SK-N-SH (cell line): ENCODE results near the gene SCYGR1. TPM values are rescaled to one million over a fixed set of nuclear protein-coding genes. Genes with fewer than 3 reads are reported as not detected.

Experiments
- ELF1 ChIP-seq: IDR thresholded peaks from 2 replicates; pipeline ENCODE4 v1.4.0; 2012
- FOXJ3 ChIP-seq: sonication (generic); formaldehyde crosslinking; IDR thresholded peaks from 2 replicates; pipeline ENCODE4 v1.5.1; 2020; ENCODE audit warnings: mild to moderate bottlenecking, missing genetic modification reagents
- FOXM1 ChIP-seq: IDR thresholded peaks from 2 replicates; pipeline ENCODE4 v1.4.0; 2012; ENCODE audit warnings: low read depth, mild to moderate bottlenecking
- GABPA ChIP-seq: IDR thresholded peaks from 2 replicates; pipeline ENCODE4 v1.4.0; 2012; ENCODE audit warnings: low read depth, mild to moderate bottlenecking
- GATA2 ChIP-seq: sonication (generic); formaldehyde crosslinking; IDR thresholded peaks from 2 replicates; pipeline ENCODE4 v1.5.0; 2020; ENCODE audit warnings: mild to moderate bottlenecking, missing genetic modification reagents
- JUND ChIP-seq: IDR thresholded peaks from 2 replicates; pipeline ENCODE4 v1.4.0; 2012
- MEF2A ChIP-seq: IDR thresholded peaks from 2 replicates; pipeline ENCODE4 v1.4.0; 2012; ENCODE audit warnings: low read depth, borderline replicate concordance
- NFIC ChIP-seq: IDR thresholded peaks from 2 replicates; pipeline ENCODE4 v1.4.0; 2012; ENCODE audit warnings: borderline replicate concordance
- NRF1 ChIP-seq: IDR thresholded peaks from 2 replicates; pipeline ENCODE4 v1.6.1; 2012; ENCODE audit warnings: low read depth, mild to moderate bottlenecking, low read length
- RCOR1 ChIP-seq: fragments of 150-350 bp; IDR thresholded peaks from 2 replicates; pipeline ENCODE4 v1.6.1; 2017; ENCODE audit warnings: antibody characterized with exemption, low read length
- RXRA ChIP-seq: IDR thresholded peaks from 2 replicates; pipeline ENCODE4 v1.4.0; 2012; ENCODE audit warnings: low read depth, mild to moderate bottlenecking, borderline replicate concordance
- SIN3A ChIP-seq: IDR thresholded peaks from 2 replicates; pipeline ENCODE4 v1.6.1; 2012; ENCODE audit warnings: low read depth, mild to moderate bottlenecking, low read length, moderate library complexity, borderline replicate concordance
- TAF1 ChIP-seq: IDR thresholded peaks from 2 replicates; pipeline ENCODE4 v1.6.1; 2012; ENCODE audit warnings: low read depth, mild to moderate bottlenecking, low read length, moderate library complexity, borderline replicate concordance
- polyA plus RNA-seq, 3 experiments: library from polyadenylated mRNA; depleted of rRNA; stranded (reverse); fragments of >200 nt; gene quantifications; 2 replicates each; pipeline ENCODE4 v1.2.3, GENCODE V29; 2012
- TF ChIP-seq, protein P1 (sequence below): IDR thresholded peaks from 2 replicates; pipeline ENCODE4 v1.6.1; 2012; ENCODE audit warnings: mild to moderate bottlenecking, low read depth, low read length, moderate library complexity
- TF ChIP-seq, protein P2 (sequence below): IDR thresholded peaks from 2 replicates; pipeline ENCODE4 v1.4.0; 2012; ENCODE audit warnings: low read depth, borderline replicate concordance
- TF ChIP-seq, protein P3 (sequence below): fragments of 150-350 bp; IDR thresholded peaks from 2 replicates; pipeline ENCODE4 v1.6.1; 2016; ENCODE audit warnings: mild to moderate bottlenecking, low read depth, low read length
- TF ChIP-seq, protein P4 (sequence below): IDR thresholded peaks from 2 replicates; pipeline ENCODE4 v1.4.0; 2012; ENCODE audit warnings: low read depth
- TF ChIP-seq, protein P5 (sequence below): fragments of 200-600 bp; sonication (generic); IDR thresholded peaks from 2 replicates; pipeline ENCODE4 v1.6.1; 2017; ENCODE audit warnings: antibody characterized with exemption, mild to moderate bottlenecking, moderate library complexity

Gene SCYGR1
- polyA plus RNA-seq, 1 of the 3 experiments (the other 2 are of a cell fraction) = not detected

DNA sequence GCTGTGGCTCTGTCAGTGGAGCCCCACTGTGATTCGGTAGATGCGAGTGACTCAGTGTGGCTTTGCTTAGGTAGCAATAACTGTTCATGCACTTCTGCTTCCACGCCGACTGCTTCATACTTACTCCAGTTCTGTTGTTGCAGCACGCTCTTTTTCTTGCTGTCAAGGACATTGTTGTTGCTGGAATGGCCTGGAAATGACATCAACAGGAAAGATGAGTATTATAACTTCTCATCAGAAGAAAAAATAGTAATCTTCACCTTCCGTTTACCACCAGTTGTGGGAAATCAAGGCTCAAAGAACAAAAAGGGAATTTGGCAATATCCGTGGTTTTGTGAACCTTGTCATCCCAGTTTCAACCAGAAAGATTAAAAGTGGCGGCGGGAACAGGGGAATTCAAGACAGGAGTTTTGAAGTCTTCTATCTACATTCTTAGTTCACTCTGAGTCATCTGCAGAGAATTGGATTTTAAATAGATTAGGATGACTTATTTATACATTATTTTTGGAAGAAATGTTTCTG lies 16.9 kb downstream of the SCYGR1 start (continued):
- TF ChIP-seq, protein P1, sequence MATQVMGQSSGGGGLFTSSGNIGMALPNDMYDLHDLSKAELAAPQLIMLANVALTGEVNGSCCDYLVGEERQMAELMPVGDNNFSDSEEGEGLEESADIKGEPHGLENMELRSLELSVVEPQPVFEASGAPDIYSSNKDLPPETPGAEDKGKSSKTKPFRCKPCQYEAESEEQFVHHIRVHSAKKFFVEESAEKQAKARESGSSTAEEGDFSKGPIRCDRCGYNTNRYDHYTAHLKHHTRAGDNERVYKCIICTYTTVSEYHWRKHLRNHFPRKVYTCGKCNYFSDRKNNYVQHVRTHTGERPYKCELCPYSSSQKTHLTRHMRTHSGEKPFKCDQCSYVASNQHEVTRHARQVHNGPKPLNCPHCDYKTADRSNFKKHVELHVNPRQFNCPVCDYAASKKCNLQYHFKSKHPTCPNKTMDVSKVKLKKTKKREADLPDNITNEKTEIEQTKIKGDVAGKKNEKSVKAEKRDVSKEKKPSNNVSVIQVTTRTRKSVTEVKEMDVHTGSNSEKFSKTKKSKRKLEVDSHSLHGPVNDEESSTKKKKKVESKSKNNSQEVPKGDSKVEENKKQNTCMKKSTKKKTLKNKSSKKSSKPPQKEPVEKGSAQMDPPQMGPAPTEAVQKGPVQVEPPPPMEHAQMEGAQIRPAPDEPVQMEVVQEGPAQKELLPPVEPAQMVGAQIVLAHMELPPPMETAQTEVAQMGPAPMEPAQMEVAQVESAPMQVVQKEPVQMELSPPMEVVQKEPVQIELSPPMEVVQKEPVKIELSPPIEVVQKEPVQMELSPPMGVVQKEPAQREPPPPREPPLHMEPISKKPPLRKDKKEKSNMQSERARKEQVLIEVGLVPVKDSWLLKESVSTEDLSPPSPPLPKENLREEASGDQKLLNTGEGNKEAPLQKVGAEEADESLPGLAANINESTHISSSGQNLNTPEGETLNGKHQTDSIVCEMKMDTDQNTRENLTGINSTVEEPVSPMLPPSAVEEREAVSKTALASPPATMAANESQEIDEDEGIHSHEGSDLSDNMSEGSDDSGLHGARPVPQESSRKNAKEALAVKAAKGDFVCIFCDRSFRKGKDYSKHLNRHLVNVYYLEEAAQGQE = no peak
- TF ChIP-seq RCOR1 (no peak), TAF1 (no peak), GATA2 (no peak), RXRA (0 out of 2 replicates have a peak, but pooled peaks have one; percentile 28), FOXM1 (no peak), ELF1 (no peak), NFIC (peak; percentile 56; the same call in 1 of the 2 replicates), SIN3A (no peak), MEF2A (peak; percentile 48; the same call in 1 of the 2 replicates), FOXJ3 (CRISPR knock-in tag) (no peak), JUND (peak; percentile 73), NRF1 (no peak), GABPA (no peak)
- TF ChIP-seq, protein P2, sequence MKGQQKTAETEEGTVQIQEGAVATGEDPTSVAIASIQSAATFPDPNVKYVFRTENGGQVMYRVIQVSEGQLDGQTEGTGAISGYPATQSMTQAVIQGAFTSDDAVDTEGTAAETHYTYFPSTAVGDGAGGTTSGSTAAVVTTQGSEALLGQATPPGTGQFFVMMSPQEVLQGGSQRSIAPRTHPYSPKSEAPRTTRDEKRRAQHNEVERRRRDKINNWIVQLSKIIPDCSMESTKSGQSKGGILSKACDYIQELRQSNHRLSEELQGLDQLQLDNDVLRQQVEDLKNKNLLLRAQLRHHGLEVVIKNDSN = no peak
- TF ChIP-seq, protein P3, sequence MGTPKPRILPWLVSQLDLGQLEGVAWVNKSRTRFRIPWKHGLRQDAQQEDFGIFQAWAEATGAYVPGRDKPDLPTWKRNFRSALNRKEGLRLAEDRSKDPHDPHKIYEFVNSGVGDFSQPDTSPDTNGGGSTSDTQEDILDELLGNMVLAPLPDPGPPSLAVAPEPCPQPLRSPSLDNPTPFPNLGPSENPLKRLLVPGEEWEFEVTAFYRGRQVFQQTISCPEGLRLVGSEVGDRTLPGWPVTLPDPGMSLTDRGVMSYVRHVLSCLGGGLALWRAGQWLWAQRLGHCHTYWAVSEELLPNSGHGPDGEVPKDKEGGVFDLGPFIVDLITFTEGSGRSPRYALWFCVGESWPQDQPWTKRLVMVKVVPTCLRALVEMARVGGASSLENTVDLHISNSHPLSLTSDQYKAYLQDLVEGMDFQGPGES = no peak
- TF ChIP-seq, protein P4, sequence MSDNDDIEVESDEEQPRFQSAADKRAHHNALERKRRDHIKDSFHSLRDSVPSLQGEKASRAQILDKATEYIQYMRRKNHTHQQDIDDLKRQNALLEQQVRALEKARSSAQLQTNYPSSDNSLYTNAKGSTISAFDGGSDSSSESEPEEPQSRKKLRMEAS = peak; percentile 64
- TF ChIP-seq, protein P5, sequence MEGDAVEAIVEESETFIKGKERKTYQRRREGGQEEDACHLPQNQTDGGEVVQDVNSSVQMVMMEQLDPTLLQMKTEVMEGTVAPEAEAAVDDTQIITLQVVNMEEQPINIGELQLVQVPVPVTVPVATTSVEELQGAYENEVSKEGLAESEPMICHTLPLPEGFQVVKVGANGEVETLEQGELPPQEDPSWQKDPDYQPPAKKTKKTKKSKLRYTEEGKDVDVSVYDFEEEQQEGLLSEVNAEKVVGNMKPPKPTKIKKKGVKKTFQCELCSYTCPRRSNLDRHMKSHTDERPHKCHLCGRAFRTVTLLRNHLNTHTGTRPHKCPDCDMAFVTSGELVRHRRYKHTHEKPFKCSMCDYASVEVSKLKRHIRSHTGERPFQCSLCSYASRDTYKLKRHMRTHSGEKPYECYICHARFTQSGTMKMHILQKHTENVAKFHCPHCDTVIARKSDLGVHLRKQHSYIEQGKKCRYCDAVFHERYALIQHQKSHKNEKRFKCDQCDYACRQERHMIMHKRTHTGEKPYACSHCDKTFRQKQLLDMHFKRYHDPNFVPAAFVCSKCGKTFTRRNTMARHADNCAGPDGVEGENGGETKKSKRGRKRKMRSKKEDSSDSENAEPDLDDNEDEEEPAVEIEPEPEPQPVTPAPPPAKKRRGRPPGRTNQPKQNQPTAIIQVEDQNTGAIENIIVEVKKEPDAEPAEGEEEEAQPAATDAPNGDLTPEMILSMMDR = no peak
